ENCODE results near the gene GRID2.
"Not testable (repeated sequence)": the region's sequence is repeated elsewhere in the genome, so short reads cannot be mapped to it uniquely, and the experiment has no call there.

GRID2 gene

GRCh38 chr4:93348896-93349295 lies 1045.1 kb downstream of the GRID2 start:
- Histone ChIP-seq H3K36me3 (ENCODE audit: control insufficient read depth in 5 of 5, insufficient read depth in 5 of 5, low read length in 5 of 5) (no peaks in the 10 kb centered on the region), H3K4me3 (ENCODE audit: low read depth in 1 of 5, low read length in 5 of 5) (no peak overlapping the region), H3K9me3 (ENCODE audit: control insufficient read depth in 5 of 5, low read length in 5 of 5) (no peaks in the 10 kb centered on the region), H3K27ac (ENCODE audit: low read depth, low read length) (no peak overlapping the region), H3K4me1 (ENCODE audit: control insufficient read depth in 5 of 5, insufficient read depth in 5 of 5, low read length in 5 of 5) (no peaks in the 10 kb centered on the region), H3K27me3 (ENCODE audit: control insufficient read depth in 5 of 5, insufficient read depth in 4 of 5, low read length in 5 of 5) (no peaks in the 10 kb centered on the region), H3K9ac (ENCODE audit: low read length in 5 of 5) (no peak overlapping the region)

GRCh38 chr4:93351846-93352245 lies 1048.1 kb downstream of the GRID2 start:
- Histone ChIP-seq H3K4me1 (ENCODE audit: control insufficient read depth in 5 of 5, insufficient read depth in 5 of 5, low read length in 5 of 5) (no peaks in the 10 kb centered on the region), H3K27ac (ENCODE audit: low read depth, low read length) (no peak overlapping the region), H3K9ac (ENCODE audit: low read length in 5 of 5) (no peak overlapping the region), H3K27me3 (ENCODE audit: control insufficient read depth in 5 of 5, insufficient read depth in 4 of 5, low read length in 5 of 5) (no peaks in the 10 kb centered on the region), H3K36me3 (ENCODE audit: control insufficient read depth in 5 of 5, insufficient read depth in 5 of 5, low read length in 5 of 5) (no peaks in the 10 kb centered on the region), H3K4me3 (ENCODE audit: low read depth in 1 of 5, low read length in 5 of 5) (no peak overlapping the region), H3K9me3 (ENCODE audit: control insufficient read depth in 5 of 5, low read length in 5 of 5) (no peaks in the 10 kb centered on the region)

DNA sequence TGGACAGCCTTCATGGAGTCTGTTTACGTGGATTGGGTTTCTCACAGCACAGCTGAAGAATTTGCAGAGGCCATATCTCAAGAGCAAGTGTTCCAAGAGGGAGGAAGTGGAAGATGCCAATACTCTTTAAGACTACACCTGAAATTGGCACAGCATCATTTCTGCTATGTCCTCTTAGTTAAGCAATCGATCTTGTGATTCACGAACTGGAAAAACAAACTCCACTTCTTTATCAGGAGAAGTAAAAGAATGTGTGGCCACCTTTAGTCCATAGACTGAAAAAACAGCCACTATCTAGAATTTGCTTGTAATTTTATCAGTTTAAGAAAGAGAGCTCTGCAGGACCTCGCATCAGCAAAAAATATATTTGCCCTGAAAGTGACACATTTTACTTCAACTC lies 1051.6 kb downstream of the GRID2 start:
- no peak overlapping the region for H3K27ac ChIP-seq (ENCODE audit: low read depth, low read length)
- no peak overlapping the region for H3K9ac ChIP-seq (ENCODE audit: low read length in 5 of 5)

GRCh38 chr4:93359586-93359985 lies 1055.8 kb downstream of the GRID2 start:
- H3K27ac ChIP-seq (ENCODE audit: low read depth, low read length) = no peak overlapping the region
- no peaks in the 10 kb centered on the region for H3K9me3 ChIP-seq (ENCODE audit: control insufficient read depth in 5 of 5, low read length in 5 of 5)
- no peaks in the 10 kb centered on the region for H3K4me1 ChIP-seq (ENCODE audit: control insufficient read depth in 5 of 5, insufficient read depth in 5 of 5, low read length in 5 of 5)
- H3K9ac ChIP-seq (ENCODE audit: low read length in 5 of 5) = no peak overlapping the region
- no peaks in the 10 kb centered on the region for H3K36me3 ChIP-seq (ENCODE audit: control insufficient read depth in 5 of 5, insufficient read depth in 5 of 5, low read length in 5 of 5)
- H3K4me3 ChIP-seq (ENCODE audit: low read depth in 1 of 5, low read length in 5 of 5) = no peak overlapping the region
- H3K27me3 ChIP-seq (ENCODE audit: control insufficient read depth in 5 of 5, insufficient read depth in 4 of 5, low read length in 5 of 5) = no peaks in the 10 kb centered on the region

More for the DNA sequence above, 1051.6 kb downstream of the GRID2 start:
- Histone ChIP-seq H3K4me1 (ENCODE audit: control insufficient read depth in 5 of 5, insufficient read depth in 5 of 5, low read length in 5 of 5) (no peaks in the 10 kb centered on the region), H3K36me3 (ENCODE audit: control insufficient read depth in 5 of 5, insufficient read depth in 5 of 5, low read length in 5 of 5) (no peaks in the 10 kb centered on the region), H3K27me3 (ENCODE audit: control insufficient read depth in 5 of 5, insufficient read depth in 4 of 5, low read length in 5 of 5) (no peaks in the 10 kb centered on the region), H3K9me3 (ENCODE audit: control insufficient read depth in 5 of 5, low read length in 5 of 5) (no peaks in the 10 kb centered on the region), H3K4me3 (ENCODE audit: low read depth in 1 of 5, low read length in 5 of 5) (no peak overlapping the region)

GRCh38 chr4:93366169-93366755 lies 1062.5 kb downstream of the GRID2 start:
- not testable (repeated sequence) for H3K36me3 ChIP-seq (ENCODE audit: control insufficient read depth in 5 of 5, insufficient read depth in 5 of 5, low read length in 5 of 5); H3K4me3 ChIP-seq (ENCODE audit: low read depth in 1 of 5, low read length in 5 of 5); H3K9me3 ChIP-seq (ENCODE audit: control insufficient read depth in 5 of 5, low read length in 5 of 5); H3K9ac ChIP-seq (ENCODE audit: low read length in 5 of 5); H3K4me1 ChIP-seq (ENCODE audit: control insufficient read depth in 5 of 5, insufficient read depth in 5 of 5, low read length in 5 of 5); H3K27ac ChIP-seq (ENCODE audit: low read depth, low read length); H3K27me3 ChIP-seq (ENCODE audit: control insufficient read depth in 5 of 5, insufficient read depth in 4 of 5, low read length in 5 of 5)

DNA sequence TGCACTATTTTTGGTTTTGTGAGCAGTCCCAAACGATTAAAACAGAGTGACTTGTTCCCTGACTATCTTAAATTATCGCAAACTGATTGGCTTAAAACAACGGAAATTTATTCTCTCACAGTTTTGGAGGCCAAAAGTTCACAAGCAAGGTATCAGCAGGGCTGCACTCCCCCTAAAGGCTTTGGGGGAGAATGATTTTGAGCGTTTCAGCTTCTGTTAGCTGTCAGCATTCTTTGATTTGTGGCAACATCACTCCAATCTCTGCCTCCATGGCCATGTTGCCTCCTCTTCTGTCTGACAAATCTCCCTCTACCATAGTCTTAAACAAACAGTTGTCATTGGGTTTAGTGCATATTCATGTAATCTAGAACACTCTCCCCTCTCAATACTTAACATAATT lies 1065.2 kb downstream of the GRID2 start:
- no peaks in the 10 kb centered on the region for H3K27me3 ChIP-seq (ENCODE audit: control insufficient read depth in 5 of 5, insufficient read depth in 4 of 5, low read length in 5 of 5)
- H3K27ac ChIP-seq (ENCODE audit: low read depth, low read length) = no peak overlapping the region
- no peak overlapping the region for H3K9ac ChIP-seq (ENCODE audit: low read length in 5 of 5)
- no peaks in the 10 kb centered on the region for H3K9me3 ChIP-seq (ENCODE audit: control insufficient read depth in 5 of 5, low read length in 5 of 5)
- no peaks in the 10 kb centered on the region for H3K36me3 ChIP-seq (ENCODE audit: control insufficient read depth in 5 of 5, insufficient read depth in 5 of 5, low read length in 5 of 5)
- H3K4me1 ChIP-seq (ENCODE audit: control insufficient read depth in 5 of 5, insufficient read depth in 5 of 5, low read length in 5 of 5) = no peaks in the 10 kb centered on the region
- no peak overlapping the region for H3K4me3 ChIP-seq (ENCODE audit: low read depth in 1 of 5, low read length in 5 of 5)

DNA sequence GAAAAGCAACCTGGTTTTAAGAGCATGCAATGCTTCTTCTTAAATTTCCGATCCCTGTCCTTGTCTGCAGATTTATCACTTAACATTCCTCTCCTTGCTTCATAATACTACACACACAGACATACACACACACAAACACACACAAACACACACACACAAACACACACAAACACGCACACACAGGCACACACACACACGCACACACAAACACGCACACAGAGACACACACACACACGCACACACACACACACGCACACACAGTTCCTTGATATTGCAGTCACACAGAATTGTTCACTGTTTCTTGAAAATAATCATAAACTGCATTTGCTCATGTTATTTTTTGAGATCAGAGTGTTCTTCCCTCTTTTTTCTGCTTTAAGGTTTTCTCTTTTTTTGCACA lies 1066.5 kb downstream of the GRID2 start:
- Histone ChIP-seq H3K36me3 (ENCODE audit: control insufficient read depth in 5 of 5, insufficient read depth in 5 of 5, low read length in 5 of 5) (no peaks in the 10 kb centered on the region), H3K4me3 (ENCODE audit: low read depth in 1 of 5, low read length in 5 of 5) (no peak overlapping the region), H3K9ac (ENCODE audit: low read length in 5 of 5) (no peak overlapping the region), H3K4me1 (ENCODE audit: control insufficient read depth in 5 of 5, insufficient read depth in 5 of 5, low read length in 5 of 5) (no peaks in the 10 kb centered on the region), H3K9me3 (ENCODE audit: control insufficient read depth in 5 of 5, low read length in 5 of 5) (no peaks in the 10 kb centered on the region), H3K27ac (ENCODE audit: low read depth, low read length) (no peak overlapping the region), H3K27me3 (ENCODE audit: control insufficient read depth in 5 of 5, insufficient read depth in 4 of 5, low read length in 5 of 5) (no peaks in the 10 kb centered on the region)

GRCh38 chr4:93373893-93374860 lies 1070.4 kb downstream of the GRID2 start:
- H3K27ac ChIP-seq (ENCODE audit: low read depth, low read length) = no peak overlapping the region
- H3K36me3 ChIP-seq (ENCODE audit: control insufficient read depth in 5 of 5, insufficient read depth in 5 of 5, low read length in 5 of 5) = no peaks in the 10 kb centered on the region
- no peaks in the 10 kb centered on the region for H3K27me3 ChIP-seq (ENCODE audit: control insufficient read depth in 5 of 5, insufficient read depth in 4 of 5, low read length in 5 of 5)

DNA sequence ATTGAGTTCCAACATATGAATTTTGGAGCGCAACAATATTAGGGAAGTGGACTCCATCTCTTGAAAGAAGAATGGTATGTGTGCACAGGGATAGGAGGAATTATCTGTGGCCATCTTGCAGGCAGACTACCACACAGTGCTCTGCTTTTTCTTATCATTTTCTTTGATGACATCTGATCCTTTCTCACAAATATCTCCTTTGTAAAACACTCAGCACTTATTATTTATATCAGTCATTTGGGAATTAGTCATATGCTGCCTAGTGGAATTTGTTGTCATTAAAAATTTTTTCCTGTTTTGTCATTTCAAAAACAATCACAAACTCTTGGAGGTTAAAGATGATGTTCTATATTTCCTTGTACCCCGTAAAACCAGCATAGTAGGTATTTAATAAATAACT lies 1080.5 kb downstream of the GRID2 start:
- Histone ChIP-seq H3K4me1 (ENCODE audit: control insufficient read depth in 5 of 5, insufficient read depth in 5 of 5, low read length in 5 of 5) (no peaks in the 10 kb centered on the region), H3K27ac (ENCODE audit: low read depth, low read length) (no peak overlapping the region), H3K36me3 (ENCODE audit: control insufficient read depth in 5 of 5, insufficient read depth in 5 of 5, low read length in 5 of 5) (no peaks in the 10 kb centered on the region), H3K4me3 (ENCODE audit: low read depth in 1 of 5, low read length in 5 of 5) (no peak overlapping the region), H3K9me3 (ENCODE audit: control insufficient read depth in 5 of 5, low read length in 5 of 5) (no peaks in the 10 kb centered on the region), H3K27me3 (ENCODE audit: control insufficient read depth in 5 of 5, insufficient read depth in 4 of 5, low read length in 5 of 5) (no peaks in the 10 kb centered on the region), H3K9ac (ENCODE audit: low read length in 5 of 5) (no peak overlapping the region)

More at GRCh38 chr4:93373893-93374860, 1070.4 kb downstream of the GRID2 start:
- Histone ChIP-seq H3K9ac (ENCODE audit: low read length in 5 of 5) (no peak overlapping the region), H3K4me1 (ENCODE audit: control insufficient read depth in 5 of 5, insufficient read depth in 5 of 5, low read length in 5 of 5) (no peaks in the 10 kb centered on the region), H3K4me3 (ENCODE audit: low read depth in 1 of 5, low read length in 5 of 5) (no peak overlapping the region), H3K9me3 (ENCODE audit: control insufficient read depth in 5 of 5, low read length in 5 of 5) (no peaks in the 10 kb centered on the region)

DNA sequence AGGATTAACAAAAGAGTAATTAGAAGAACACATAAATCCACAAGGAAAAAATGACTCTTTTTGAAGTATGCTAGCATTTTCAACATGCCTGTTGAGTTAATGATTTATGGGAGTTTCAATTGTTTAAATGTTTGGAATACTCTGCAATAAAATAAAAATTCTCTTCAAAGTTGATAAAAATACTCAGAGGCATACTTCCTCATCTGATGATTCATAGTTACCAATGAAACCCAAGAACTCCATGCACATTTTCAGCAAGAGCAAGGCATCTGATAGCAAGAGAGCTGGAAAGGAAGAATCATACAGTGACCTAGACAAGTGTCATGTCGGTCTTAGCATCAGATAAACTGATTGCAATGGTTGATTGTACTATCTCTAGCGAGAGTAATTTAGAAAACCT lies 1081.1 kb downstream of the GRID2 start:
- no peaks in the 10 kb centered on the region for H3K36me3 ChIP-seq (ENCODE audit: control insufficient read depth in 5 of 5, insufficient read depth in 5 of 5, low read length in 5 of 5)
- no peaks in the 10 kb centered on the region for H3K9me3 ChIP-seq (ENCODE audit: control insufficient read depth in 5 of 5, low read length in 5 of 5)
- no peaks in the 10 kb centered on the region for H3K27me3 ChIP-seq (ENCODE audit: control insufficient read depth in 5 of 5, insufficient read depth in 4 of 5, low read length in 5 of 5)
- no peak overlapping the region for H3K27ac ChIP-seq (ENCODE audit: low read depth, low read length)
- H3K4me3 ChIP-seq (ENCODE audit: low read depth in 1 of 5, low read length in 5 of 5) = no peak overlapping the region
- no peak overlapping the region for H3K9ac ChIP-seq (ENCODE audit: low read length in 5 of 5)
- no peaks in the 10 kb centered on the region for H3K4me1 ChIP-seq (ENCODE audit: control insufficient read depth in 5 of 5, insufficient read depth in 5 of 5, low read length in 5 of 5)

All from subcutaneous abdominal adipose tissue (tissue), 5 donors.